ENCODE data around the gene ST14.
"Not testable (repeated sequence)": the region's sequence is repeated elsewhere in the genome, so short reads cannot be mapped to it uniquely, and the experiment has no call there.

DNA sequence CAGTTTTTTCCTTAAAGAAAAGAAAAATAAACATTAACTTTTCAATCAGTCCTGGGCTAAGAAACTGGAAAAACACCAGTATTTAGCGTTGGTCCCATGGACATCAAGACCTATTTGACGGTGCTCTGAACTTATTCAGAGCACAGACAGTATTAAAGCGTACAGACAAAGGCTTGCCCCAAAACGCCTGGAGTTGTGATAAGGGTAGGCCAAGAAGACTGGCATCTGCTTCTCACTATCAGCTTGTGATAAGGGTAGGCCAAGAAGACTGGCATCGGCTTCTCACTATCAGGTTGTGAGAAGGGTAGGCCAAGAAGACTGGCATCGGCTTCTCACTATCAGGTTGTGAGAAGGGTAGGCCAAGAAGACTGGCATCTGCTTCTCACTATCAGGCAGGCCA is 85.8 kb downstream of the ST14 start:
- TF ChIP-seq CTCF (IDR thresholded peaks at IDR 0.05; ENCODE audit: insufficient read depth, low read length); REST (IDR thresholded peaks at IDR 0.05; ENCODE audit: insufficient replicate concordance, low read depth); POLR2AphosphoS5 (IDR thresholded peaks at IDR 0.05; ENCODE audit: low read depth): not testable (repeated sequence)
